ENCODE measurements around the gene MFSD2B.

GRCh38 chr2:24047703-24048033 lies 37.8 kb downstream of the MFSD2B start:
- no peak for TF ChIP-seq RAD21 (conservative IDR thresholded peaks at IDR 0.05)
- no peak for TF ChIP-seq CTCF (IDR thresholded peaks at IDR 0.05; ENCODE audit: poor library complexity, severe bottlenecking)
- no peak for TF ChIP-seq EZH2 (IDR thresholded peaks at IDR 0.05; ENCODE audit: borderline replicate concordance, insufficient read depth, low read length, poor library complexity, severe bottlenecking)
- no peak for TF ChIP-seq TAF1 (IDR thresholded peaks at IDR 0.05; ENCODE audit: low read depth)
- TF ChIP-seq REST (IDR thresholded peaks at IDR 0.05; ENCODE audit: borderline replicate concordance) = no peak
- no peak for TF ChIP-seq POLR2AphosphoS5 (IDR thresholded peaks at IDR 0.05)
- no peak for TF ChIP-seq EP300 (conservative IDR thresholded peaks at IDR 0.05; ENCODE audit: poor library complexity, severe bottlenecking)
